ENCODE measurements around the gene WDR7. TPM values are rescaled to one million over a fixed set of nuclear protein-coding genes. Genes with fewer than 3 reads are reported as not detected.

The WDR7 gene
- total RNA-seq, 1 donor from 2014 or later: 29.3 TPM

GRCh38 chr18:57081899-57082298, 430.7 kb downstream of the WDR7 start:
- intact Hi-C loops (cut with micrococcal nuclease): no loop called here
- H3K36me3 ChIP-seq: no peaks in the 10 kb centered on the region
- DNase-seq: no peak
- H3K9me3 ChIP-seq (replicated peaks): peaks cover 10% of the 10 kb centered on the region
- no peak overlapping the region for H3K27ac ChIP-seq (replicated peaks)
- TF ChIP-seq CTCF (IDR thresholded peaks at IDR 0.05; ENCODE audit: borderline replicate concordance): no peak
- no peak overlapping the region for H3K4me3 ChIP-seq
- peaks cover 68% of the 10 kb centered on the region for H3K27me3 ChIP-seq (ENCODE audit: low read depth)
- H3K4me1 ChIP-seq: no peaks in the 10 kb centered on the region

DNA sequence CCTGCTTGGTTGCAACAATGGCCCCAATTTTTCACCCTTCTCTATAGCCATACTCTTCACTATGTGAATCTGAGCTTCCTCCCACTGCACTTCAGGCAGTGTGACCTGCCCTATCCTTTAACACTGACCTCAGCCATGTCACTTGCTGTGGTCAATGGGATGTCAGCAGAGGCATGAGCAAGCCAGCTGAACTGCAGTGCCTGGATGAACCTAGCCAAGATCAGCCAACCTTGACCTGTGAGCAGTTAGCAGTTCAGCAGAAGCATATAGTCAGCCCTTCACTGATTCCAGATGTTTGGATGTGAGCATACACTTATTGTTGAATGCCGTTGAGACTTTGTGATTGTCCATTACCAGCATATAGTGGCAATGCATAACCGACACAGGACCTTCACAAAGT, 432.3 kb downstream of the WDR7 start:
- no peak for DNase-seq
- Histone ChIP-seq H3K4me1 (no peaks in the 10 kb centered on the region), H3K27me3 (ENCODE audit: low read depth) (peaks cover 78% of the 10 kb centered on the region), H3K27ac (replicated peaks) (no peak overlapping the region), H3K4me3 (no peak overlapping the region), H3K9me3 (replicated peaks) (peaks cover 10% of the 10 kb centered on the region), H3K36me3 (no peaks in the 10 kb centered on the region)
- TF ChIP-seq CTCF (IDR thresholded peaks at IDR 0.05; ENCODE audit: borderline replicate concordance): no peak
- intact Hi-C loops (cut with micrococcal nuclease): no loop called here

DNA sequence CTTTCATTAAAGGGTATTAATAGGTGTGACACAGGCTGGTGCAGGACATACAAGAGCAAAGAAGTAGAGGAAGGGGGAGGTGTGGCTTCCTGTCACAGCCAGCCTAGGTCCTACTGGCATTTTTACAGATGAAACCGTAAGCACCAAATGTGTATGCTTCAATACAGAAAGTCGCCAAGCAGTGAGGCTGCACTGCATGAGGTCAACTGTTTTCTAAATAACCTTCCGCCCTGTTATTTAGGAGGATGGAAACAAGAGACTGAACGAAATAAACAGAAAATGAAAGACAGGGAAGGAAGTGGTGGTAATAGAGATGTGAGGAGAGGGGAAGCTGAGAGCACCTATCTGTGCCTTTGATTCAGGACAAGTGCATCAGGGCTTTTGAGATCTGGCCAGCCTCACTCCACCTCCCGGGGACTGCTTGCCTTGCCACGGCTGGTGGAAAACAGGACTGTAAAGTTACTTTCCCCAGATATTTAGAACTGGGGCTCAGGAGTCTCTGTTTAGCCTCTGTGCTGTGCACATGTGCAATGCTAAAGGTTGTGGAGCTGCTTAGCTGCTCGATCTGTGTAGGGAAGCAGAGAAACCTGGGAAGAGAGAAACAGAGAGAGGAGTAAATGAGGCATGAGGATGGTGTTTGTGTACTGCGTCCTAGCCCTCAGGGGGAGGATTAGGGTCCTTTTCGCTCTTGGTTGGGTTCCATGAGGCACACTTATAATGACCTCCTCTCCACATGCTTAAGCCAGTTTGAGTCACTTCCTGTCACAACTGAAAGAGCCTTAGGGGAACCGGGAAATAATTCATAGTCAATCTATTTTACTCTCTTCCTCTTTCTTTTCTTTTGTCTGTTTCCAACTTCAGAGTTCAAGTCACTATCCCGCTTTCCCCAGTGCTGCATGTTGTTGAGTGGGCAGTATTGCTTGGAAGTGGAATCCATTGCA, 433.4 kb downstream of the WDR7 start:
- no peaks in the 10 kb centered on the region for H3K4me1 ChIP-seq
- no peak for DNase-seq
- TF ChIP-seq CTCF (IDR thresholded peaks at IDR 0.05; ENCODE audit: borderline replicate concordance): no peak
- intact Hi-C loops (cut with micrococcal nuclease): no loop called here
- peaks cover 10% of the 10 kb centered on the region for H3K9me3 ChIP-seq (replicated peaks)
- no peak overlapping the region for H3K4me3 ChIP-seq
- H3K27ac ChIP-seq (replicated peaks): no peak overlapping the region
- peaks cover 75% of the 10 kb centered on the region for H3K27me3 ChIP-seq (ENCODE audit: low read depth)
- no peaks in the 10 kb centered on the region for H3K36me3 ChIP-seq

DNA sequence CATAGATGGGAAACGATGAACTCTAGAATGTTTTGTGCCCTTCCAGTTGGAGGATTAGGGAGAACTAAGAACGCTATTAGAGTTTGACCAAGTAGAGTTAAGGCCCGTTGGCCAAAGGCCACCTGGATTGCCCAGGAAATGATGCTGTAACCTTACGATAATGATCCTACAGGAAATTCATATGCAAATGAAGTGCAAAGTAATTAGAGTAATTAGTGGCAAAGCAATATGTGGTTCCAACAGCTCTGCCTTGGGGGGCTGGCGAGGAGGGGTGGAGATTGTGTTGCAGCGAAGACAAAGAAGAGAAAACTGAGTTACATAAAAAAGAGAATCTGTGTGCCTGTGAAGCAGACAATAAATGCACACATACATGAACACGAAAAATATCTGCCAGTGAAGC, 434.2 kb downstream of the WDR7 start:
- Histone ChIP-seq H3K4me3 (no peak overlapping the region), H3K9me3 (replicated peaks) (peaks cover 10% of the 10 kb centered on the region), H3K27ac (replicated peaks) (no peak overlapping the region), H3K4me1 (no peaks in the 10 kb centered on the region), H3K36me3 (no peaks in the 10 kb centered on the region), H3K27me3 (ENCODE audit: low read depth) (peaks cover 82% of the 10 kb centered on the region)
- intact Hi-C loops (cut with micrococcal nuclease): no loop called here
- no peak for TF ChIP-seq CTCF (IDR thresholded peaks at IDR 0.05; ENCODE audit: borderline replicate concordance)
- no peak for DNase-seq

- Histone ChIP-seq H3K27me3 (ENCODE audit: low read depth) (peaks cover 83% of the 10 kb centered on the region), H3K4me3 (no peak overlapping the region), H3K4me1 (no peaks in the 10 kb centered on the region), H3K36me3 (no peaks in the 10 kb centered on the region), H3K9me3 (replicated peaks) (peaks cover 10% of the 10 kb centered on the region), H3K27ac (replicated peaks) (no peak overlapping the region)
- DNase-seq: no peak
- TF ChIP-seq CTCF (IDR thresholded peaks at IDR 0.05; ENCODE audit: borderline replicate concordance): no peak
- intact Hi-C loops (cut with micrococcal nuclease): no loop called here
Measured at GRCh38 chr18:57086163-57086562, 435.0 kb downstream of the WDR7 start.

Other genes with a start within 250 kb of the WDR7 start
- gene TXNL1, start 12.8 kb upstream of the WDR7 start, total RNA-seq: 117 TPM

Measured in left ventricle myocardium inferior (tissue), 1 donor.